GM10847 (cell line): ENCODE results near the gene PLEKHJ1.

Source experiments
- POLR2A ChIP-seq: IDR thresholded peaks from 2 replicates; pipeline ENCODE4 v1.6.1; 2011; ENCODE audit not compliant: insufficient read length; ENCODE audit errors: extremely low read depth

Gene PLEKHJ1

GRCh38 chr19:2207991-2208860, 27.9 kb downstream of the PLEKHJ1 start:
- no peak for TF ChIP-seq POLR2A

- TF ChIP-seq POLR2A, result no peak
Measured at GRCh38 chr19:2207008-2207407, 29.1 kb downstream of the PLEKHJ1 start.

- no peak for TF ChIP-seq POLR2A
Measured at GRCh38 chr19:2202366-2202765, 33.8 kb downstream of the PLEKHJ1 start.

- no peak for TF ChIP-seq POLR2A
Measured at GRCh38 chr19:2201473-2202148, 34.5 kb downstream of the PLEKHJ1 start.

GRCh38 chr19:2199861-2200623, 36.1 kb downstream of the PLEKHJ1 start:
- no peak for TF ChIP-seq POLR2A

- TF ChIP-seq POLR2A, result no peak
Measured at GRCh38 chr19:2199215-2199614, 36.9 kb downstream of the PLEKHJ1 start.

GRCh38 chr19:2198317-2198716, 37.8 kb downstream of the PLEKHJ1 start:
- TF ChIP-seq POLR2A, result no peak

GRCh38 chr19:2197270-2197669, 38.9 kb downstream of the PLEKHJ1 start:
- TF ChIP-seq POLR2A, result no peak

GRCh38 chr19:2195914-2196313, 40.2 kb downstream of the PLEKHJ1 start:
- no peak for TF ChIP-seq POLR2A

GRCh38 chr19:2195361-2195760, 40.8 kb downstream of the PLEKHJ1 start:
- TF ChIP-seq POLR2A, result no peak

GRCh38 chr19:2194513-2195078, 41.5 kb downstream of the PLEKHJ1 start:
- no peak for TF ChIP-seq POLR2A

GRCh38 chr19:2193807-2194206, 42.3 kb downstream of the PLEKHJ1 start:
- TF ChIP-seq POLR2A, result no peak

- no peak for TF ChIP-seq POLR2A
Measured at GRCh38 chr19:2192862-2193261, 43.3 kb downstream of the PLEKHJ1 start.

- TF ChIP-seq POLR2A, result no peak
Measured at GRCh38 chr19:2191456-2192310, 44.4 kb downstream of the PLEKHJ1 start.
